Duodenal mucosa (tissue), 2 donors: ENCODE data around the gene STRN3.

ENCODE experiments used
- H3K27ac ChIP-seq: one replicate; pipeline ENCODE4 v1.7.0; 2013; ENCODE audit warnings: low read depth, low read length
- H3K27me3 ChIP-seq, 2 donors: one replicate each; pipeline ENCODE4 v1.7.0; 2013; ENCODE audit warnings: low read length in 2 of 2, control low read depth in 1 of 2; ENCODE audit not compliant: insufficient read depth in 2 of 2, control insufficient read depth in 1 of 2
- H3K36me3 ChIP-seq, 2 donors: one replicate each; pipeline ENCODE4 v1.7.0; 2013; ENCODE audit warnings: low read length in 2 of 2, control low read depth in 1 of 2; ENCODE audit not compliant: insufficient read depth in 2 of 2, control insufficient read depth in 1 of 2
- H3K4me1 ChIP-seq, 2 donors: one replicate each; pipeline ENCODE4 v1.7.0; 2013; ENCODE audit warnings: low read length in 2 of 2, control low read depth in 1 of 2; ENCODE audit not compliant: insufficient read depth in 2 of 2, control insufficient read depth in 1 of 2
- H3K4me3 ChIP-seq, 2 donors: one replicate each; pipeline ENCODE4 v1.7.0; 2013; ENCODE audit warnings: low read length in 2 of 2, low read depth in 1 of 2
- H3K9ac ChIP-seq, 2 donors: one replicate each; pipeline ENCODE4 v1.7.0; 2013; ENCODE audit warnings: low read length in 2 of 2, low read depth in 1 of 2
- H3K9me3 ChIP-seq, 2 donors: one replicate each; pipeline ENCODE4 v1.7.0; 2013; ENCODE audit warnings: low read length in 2 of 2, control low read depth in 1 of 2; ENCODE audit not compliant: control insufficient read depth in 1 of 2

Gene STRN3

GRCh38 chr14:30894923-30895515, 131.2 kb downstream of the STRN3 start:
- peaks cover 0 to 2% of the 10 kb centered on the region in 2 donors for H3K4me1 ChIP-seq
- H3K36me3 ChIP-seq, result peaks cover 0 to 18% of the 10 kb centered on the region in 2 donors
- no peak overlapping the region for H3K4me3 ChIP-seq
- H3K9me3 ChIP-seq, result no peaks in the 10 kb centered on the region
- no peak overlapping the region for H3K9ac ChIP-seq
- H3K27me3 ChIP-seq, result no peaks in the 10 kb centered on the region
- H3K27ac ChIP-seq, result no peak overlapping the region

- Histone ChIP-seq H3K4me1 (peaks cover 2 to 14% of the 10 kb centered on the region in 2 donors), H3K27me3 (no peaks in the 10 kb centered on the region), H3K9me3 (no peaks in the 10 kb centered on the region), H3K9ac (no peak overlapping the region), H3K36me3 (peaks cover 0 to 12% of the 10 kb centered on the region in 2 donors), H3K27ac (no peak overlapping the region), H3K4me3 (no peak overlapping the region)
Measured at GRCh38 chr14:30893819-30894218, 132.4 kb downstream of the STRN3 start.

- Histone ChIP-seq H3K9me3 (no peaks in the 10 kb centered on the region), H3K4me3 (no peak overlapping the region), H3K9ac (no peak overlapping the region), H3K27ac (no peak overlapping the region), H3K36me3 (no peaks in the 10 kb centered on the region), H3K27me3 (no peaks in the 10 kb centered on the region), H3K4me1 (peaks cover 3 to 20% of the 10 kb centered on the region in 2 donors)
Measured at GRCh38 chr14:30889244-30889594, 137.0 kb downstream of the STRN3 start.

GRCh38 chr14:30888480-30889243, 137.5 kb downstream of the STRN3 start:
- H3K27me3 ChIP-seq, result no peaks in the 10 kb centered on the region
- no peak overlapping the region for H3K9ac ChIP-seq
- H3K9me3 ChIP-seq, result no peaks in the 10 kb centered on the region
- H3K4me3 ChIP-seq, result no peak overlapping the region
- no peaks in the 10 kb centered on the region for H3K36me3 ChIP-seq
- no peak overlapping the region for H3K27ac ChIP-seq
- H3K4me1 ChIP-seq, result peaks cover 3 to 23% of the 10 kb centered on the region in 2 donors

- Histone ChIP-seq H3K4me3 (no peak overlapping the region), H3K9ac (no peak overlapping the region), H3K36me3 (no peaks in the 10 kb centered on the region), H3K27ac (no peak overlapping the region), H3K4me1 (peaks cover 3 to 23% of the 10 kb centered on the region in 2 donors), H3K27me3 (no peaks in the 10 kb centered on the region), H3K9me3 (no peaks in the 10 kb centered on the region)
Measured at GRCh38 chr14:30885840-30886740, 140.1 kb downstream of the STRN3 start.

GRCh38 chr14:30884901-30885300, 141.3 kb downstream of the STRN3 start:
- H3K27ac ChIP-seq, result no peak overlapping the region
- H3K4me1 ChIP-seq, result peaks cover 3 to 20% of the 10 kb centered on the region in 2 donors
- H3K9me3 ChIP-seq, result no peaks in the 10 kb centered on the region
- H3K36me3 ChIP-seq, result no peaks in the 10 kb centered on the region
- H3K9ac ChIP-seq, result no peak overlapping the region
- no peaks in the 10 kb centered on the region for H3K27me3 ChIP-seq
- H3K4me3 ChIP-seq, result no peak overlapping the region

GRCh38 chr14:30883508-30884294, 142.5 kb downstream of the STRN3 start:
- Histone ChIP-seq H3K36me3 (no peaks in the 10 kb centered on the region), H3K9me3 (no peaks in the 10 kb centered on the region), H3K4me1 (peaks cover 0 to 9% of the 10 kb centered on the region in 2 donors), H3K9ac (no peak overlapping the region), H3K4me3 (no peak overlapping the region), H3K27me3 (no peaks in the 10 kb centered on the region), H3K27ac (no peak overlapping the region)

GRCh38 chr14:30882431-30882830, 143.7 kb downstream of the STRN3 start:
- no peak overlapping the region for H3K4me3 ChIP-seq
- H3K27me3 ChIP-seq, result peaks cover 0 to 4% of the 10 kb centered on the region in 2 donors
- H3K36me3 ChIP-seq, result no peaks in the 10 kb centered on the region
- no peak overlapping the region for H3K9ac ChIP-seq
- no peak overlapping the region for H3K27ac ChIP-seq
- no peaks in the 10 kb centered on the region for H3K9me3 ChIP-seq
- peaks cover 0 to 7% of the 10 kb centered on the region in 2 donors for H3K4me1 ChIP-seq

- no peak overlapping the region for H3K4me3 ChIP-seq
- no peak overlapping the region for H3K9ac ChIP-seq
- H3K36me3 ChIP-seq, result no peaks in the 10 kb centered on the region
- peaks cover 41 to 42% of the 10 kb centered on the region in 2 donors for H3K27me3 ChIP-seq
- H3K27ac ChIP-seq, result no peak overlapping the region
- H3K4me1 ChIP-seq, result peaks cover 0 to 12% of the 10 kb centered on the region in 2 donors
- H3K9me3 ChIP-seq, result no peaks in the 10 kb centered on the region
Measured at GRCh38 chr14:30876692-30877091, 149.5 kb downstream of the STRN3 start.
